Breast epithelium (tissue), 3 donors: ENCODE data around the gene ULK4.

ENCODE experiments used
- CTCF ChIP-seq, 3 donors: fragments of 450-650 bp; IDR thresholded peaks; one replicate each; pipeline ENCODE4 v1.5.1; 2016 to 2017; ENCODE audit warnings: antibody characterized with exemption in 3 of 3, mild to moderate bottlenecking in 3 of 3, moderate library complexity in 3 of 3
- POLR2A ChIP-seq: fragments of 450-650 bp; IDR thresholded peaks from one replicate; pipeline ENCODE4 v1.6.1; 2016; ENCODE audit warnings: antibody characterized with exemption, mild to moderate bottlenecking, moderate library complexity
- POLR2AphosphoS5 ChIP-seq, 3 donors: sonication (generic); formaldehyde crosslinking; IDR thresholded peaks; one replicate each; pipeline ENCODE4 v1.6.1; 2017; ENCODE audit warnings: antibody characterized with exemption in 3 of 3

GRCh38 chr3:41436983-41437382 is 524.9 kb downstream of the ULK4 start:
- no peak for TF ChIP-seq CTCF (IDR thresholded peaks at IDR 0.05)
- no peak for TF ChIP-seq POLR2AphosphoS5 (IDR thresholded peaks at IDR 0.05)
- TF ChIP-seq POLR2A = no peak
